NCI-H460 (cell line): ENCODE results near the gene ATP2A1. TPM values are rescaled to one million over a fixed set of nuclear protein-coding genes. Genes with fewer than 3 reads are reported as not detected.
"Not testable (repeated sequence)": the region's sequence is repeated elsewhere in the genome, so short reads cannot be mapped to it uniquely, and the experiment has no call there.

Experiments used
- DNase-seq: peaks from one replicate; pipeline ENCODE4 v3.0.0-alpha.2; 2016; ENCODE audit warnings: low read depth; ENCODE audit errors: extremely low read depth
- total RNA-seq: library from RNA; depleted of rRNA; stranded (reverse); fragments of >200 nt; shearing (Covaris generic); gene quantifications from 2 replicates; pipeline ENCODE4 v1.2.3, GENCODE V29; 2014

Gene ATP2A1
- total RNA-seq, 1 experiment from 2014 or later, result 2.4 TPM

DNA sequence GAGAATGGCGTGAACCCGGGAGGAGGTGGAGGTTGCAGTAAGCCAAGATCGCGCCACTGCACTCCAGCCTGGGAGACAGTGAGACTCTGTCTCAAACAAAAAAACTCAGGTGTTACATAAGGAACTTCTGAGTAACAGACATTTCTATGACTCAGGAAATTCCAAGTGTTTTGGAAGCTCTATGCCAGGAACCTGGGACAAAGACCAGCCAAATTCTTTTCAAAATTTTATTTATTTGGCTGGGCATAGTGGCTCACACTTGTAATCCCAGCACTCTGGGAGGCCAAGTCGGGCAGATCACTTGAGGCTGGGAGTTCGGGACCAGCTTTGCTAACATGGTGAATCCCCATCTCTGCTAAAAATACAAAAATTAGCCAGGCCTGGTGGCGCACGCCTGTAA is 19.9 kb upstream of the ATP2A1 start:
- no peak for DNase-seq

DNA sequence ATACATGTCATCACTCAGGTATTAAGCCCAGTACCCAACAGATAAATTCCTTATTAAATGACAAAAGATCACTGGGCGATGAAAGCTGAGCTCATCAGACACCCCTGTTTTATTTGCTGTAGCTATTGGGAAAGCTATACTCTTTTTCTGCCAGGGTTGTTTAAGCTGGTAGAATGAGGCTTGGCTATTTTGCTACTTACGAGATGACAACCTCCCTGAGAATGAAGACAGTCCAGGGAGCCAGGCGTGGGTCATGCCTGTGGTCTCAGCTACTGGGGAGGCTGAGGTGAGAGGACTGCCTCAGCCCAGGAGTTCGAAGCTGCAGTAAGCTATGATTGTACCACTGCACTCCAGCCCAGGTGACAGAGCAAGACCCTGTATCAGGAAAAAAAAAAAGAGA is 19.0 kb upstream of the ATP2A1 start:
- DNase-seq, result no peak

DNA sequence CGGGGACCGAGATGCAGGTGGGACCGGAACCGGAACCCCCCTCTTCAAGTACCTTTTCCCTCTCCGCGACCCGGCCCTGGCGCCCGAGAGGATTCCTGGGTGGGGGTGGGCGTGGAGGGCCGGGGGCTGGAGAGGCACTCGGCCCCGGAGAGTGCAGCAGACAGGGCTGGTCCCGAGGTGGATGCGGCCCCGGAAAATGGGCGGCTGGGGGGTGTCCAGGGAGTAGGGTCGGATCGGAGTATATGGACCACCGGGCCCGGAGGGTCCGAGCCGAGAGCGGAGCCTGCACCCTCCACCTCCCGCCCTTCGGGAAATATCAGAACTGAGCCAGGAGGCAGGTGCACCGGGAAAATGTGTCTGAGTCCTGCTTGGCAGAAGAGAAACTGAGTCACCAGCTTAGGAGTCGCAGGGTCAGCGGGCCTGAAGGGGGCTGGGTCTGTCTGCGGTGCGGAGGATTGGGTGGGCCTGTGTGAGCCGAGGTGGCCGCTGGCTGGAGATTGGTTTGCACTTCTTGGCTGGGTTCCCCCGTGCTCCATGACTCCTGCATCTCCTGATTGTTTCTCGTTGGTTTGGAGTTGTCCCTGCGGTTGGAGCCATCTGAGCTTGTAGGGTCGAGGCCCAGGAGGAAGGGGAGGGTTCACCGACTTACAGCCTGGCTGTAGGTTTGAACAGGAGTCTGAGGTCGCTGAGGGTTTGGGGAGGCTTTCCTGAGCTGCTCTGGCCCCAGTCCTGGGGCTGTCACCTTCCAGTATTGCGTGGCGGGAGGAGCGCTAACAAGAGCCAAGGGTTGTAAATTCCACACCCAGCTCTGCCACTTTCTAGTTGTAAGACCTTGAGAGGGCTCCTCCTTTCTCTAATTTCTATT is 14.1 kb upstream of the ATP2A1 start:
- no peak for DNase-seq

DNA sequence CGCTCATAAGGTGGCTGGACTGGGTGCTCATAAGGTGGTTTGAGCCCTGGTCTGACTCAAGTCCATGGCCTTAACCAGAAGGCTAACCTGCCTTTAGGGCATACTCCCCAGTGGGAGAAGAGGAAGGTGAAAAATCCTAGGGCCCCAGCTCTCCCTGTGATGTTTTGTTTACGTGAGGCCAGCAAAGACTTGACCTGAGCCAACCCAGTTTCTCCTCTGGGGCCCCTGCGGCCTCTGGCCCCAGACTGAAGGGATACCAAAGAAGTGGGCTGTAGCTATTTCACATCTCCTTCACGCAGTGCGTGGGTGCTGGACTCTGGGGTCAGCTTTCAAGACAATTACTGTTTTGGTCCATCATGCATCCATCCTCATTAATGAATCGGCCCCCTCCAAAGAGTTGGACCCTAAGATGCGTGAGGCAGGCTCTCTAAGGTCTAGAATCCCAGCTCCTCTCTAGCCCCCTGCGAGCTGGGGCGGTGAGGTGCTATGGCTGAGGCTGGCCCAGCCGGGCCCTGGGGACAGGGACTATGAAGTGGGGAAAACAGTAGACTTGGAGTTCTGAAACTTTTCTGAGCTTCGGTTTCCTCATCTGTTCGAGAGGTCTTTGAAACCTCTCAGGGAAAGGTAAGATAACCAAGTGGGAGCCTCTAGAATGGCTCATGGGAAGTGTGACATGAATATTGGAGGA is 13.1 kb upstream of the ATP2A1 start:
- no peak for DNase-seq

DNA sequence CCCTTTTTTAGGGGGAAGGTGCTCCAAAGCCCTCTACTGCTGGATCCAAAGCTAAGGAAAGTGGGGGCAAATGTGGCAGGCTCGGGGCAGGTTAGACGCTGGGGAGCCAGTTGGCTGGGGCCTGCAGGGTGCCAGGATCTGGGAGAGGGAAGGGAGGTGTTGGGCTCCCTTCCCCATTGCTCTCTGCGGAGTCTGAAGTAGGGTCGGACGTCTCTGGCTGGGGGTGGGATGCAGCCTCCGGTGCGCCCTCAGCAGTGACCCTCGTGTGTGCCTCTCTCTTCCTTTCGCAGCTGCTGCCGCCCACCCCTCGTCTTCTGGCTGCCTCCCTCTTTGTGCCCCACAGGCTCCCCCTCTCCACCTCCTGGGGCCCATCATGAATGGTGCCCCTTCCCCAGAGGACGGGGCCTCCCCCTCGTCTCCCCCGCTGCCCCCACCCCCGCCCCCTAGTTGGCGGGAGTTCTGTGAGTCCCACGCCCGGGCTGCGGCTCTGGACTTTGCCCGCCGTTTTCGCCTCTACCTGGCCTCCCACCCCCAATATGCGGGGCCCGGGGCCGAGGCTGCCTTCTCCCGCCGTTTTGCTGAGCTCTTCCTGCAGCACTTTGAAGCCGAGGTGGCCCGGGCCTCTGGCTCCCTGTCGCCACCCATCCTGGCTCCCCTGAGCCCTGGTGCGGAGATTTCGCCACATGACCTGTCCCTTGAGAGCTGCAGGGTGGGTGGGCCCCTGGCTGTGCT is 12.4 kb upstream of the ATP2A1 start:
- DNase-seq, result no peak

DNA sequence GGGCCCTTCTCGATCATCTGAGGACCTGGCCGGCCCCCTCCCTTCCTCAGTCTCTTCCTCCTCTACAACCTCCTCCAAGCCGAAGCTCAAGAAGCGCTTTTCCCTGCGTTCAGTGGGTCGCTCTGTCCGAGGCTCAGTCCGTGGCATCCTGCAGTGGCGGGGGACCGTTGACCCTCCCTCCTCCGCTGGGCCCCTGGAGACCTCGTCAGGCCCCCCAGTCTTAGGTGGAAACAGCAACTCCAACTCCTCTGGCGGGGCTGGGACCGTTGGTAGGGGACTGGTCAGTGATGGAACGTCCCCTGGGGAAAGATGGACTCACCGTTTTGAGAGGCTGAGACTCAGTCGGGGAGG is 11.9 kb upstream of the ATP2A1 start:
- DNase-seq, result no peak

DNA sequence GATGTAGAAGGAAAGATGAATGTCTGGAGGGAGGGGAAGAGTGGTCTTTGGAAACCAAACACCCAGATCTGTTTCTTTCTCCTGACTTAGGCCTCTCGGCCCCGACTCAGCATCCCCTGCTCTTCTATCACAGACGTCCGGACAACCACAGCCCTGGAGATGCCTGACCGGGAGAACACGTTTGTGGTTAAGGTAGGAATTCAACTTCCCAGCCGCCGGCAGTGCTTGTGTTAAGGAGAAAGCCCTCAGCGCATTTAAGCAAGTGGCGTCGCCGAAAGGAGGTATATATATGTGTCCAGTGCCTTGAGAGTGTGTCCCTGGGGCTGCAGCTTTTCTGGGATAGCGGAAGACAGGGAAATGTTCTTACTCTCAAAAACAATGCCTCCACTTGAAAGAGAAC is 11.0 kb upstream of the ATP2A1 start:
- DNase-seq, result no peak

DNA sequence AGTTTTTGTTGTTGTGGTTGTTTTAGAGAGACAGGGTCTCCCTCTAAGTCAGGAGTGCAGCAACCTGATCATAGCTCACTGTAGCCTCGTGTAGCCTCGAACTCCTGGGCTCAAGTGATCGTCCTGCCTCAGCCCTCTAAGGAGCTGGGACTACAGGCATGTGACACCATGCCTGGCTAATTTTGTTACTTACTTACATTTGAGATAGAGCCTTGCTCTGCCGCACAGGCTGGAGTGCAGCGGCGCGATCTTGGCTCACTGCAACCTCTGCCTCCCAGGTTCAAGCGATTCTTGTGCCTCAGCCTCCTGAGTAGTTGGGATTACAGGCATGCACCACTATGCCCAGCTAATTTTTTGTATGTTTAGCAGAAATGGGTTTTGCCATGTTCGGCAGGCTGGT is 10.6 kb upstream of the ATP2A1 start:
- not testable (repeated sequence) for DNase-seq

DNA sequence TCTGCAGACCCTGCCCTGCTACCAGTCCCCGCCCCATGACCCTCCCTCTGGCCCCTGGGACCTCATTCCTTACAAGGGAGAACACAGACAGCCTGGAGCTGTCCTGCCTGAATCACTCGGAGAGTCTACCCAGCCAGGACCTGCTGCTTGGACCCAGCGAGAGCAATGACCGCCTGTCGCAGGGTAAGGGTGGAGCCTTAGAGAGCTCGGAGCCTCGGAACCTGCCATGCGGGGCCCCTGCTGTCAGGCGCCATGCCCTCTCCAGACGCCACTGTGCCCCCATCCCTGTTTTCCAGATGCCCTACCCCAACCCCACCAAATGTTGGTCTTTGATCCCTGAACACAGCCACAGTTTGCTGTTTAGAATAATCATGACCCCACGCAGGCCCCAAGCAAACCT is 9.1 kb upstream of the ATP2A1 start:
- no peak for DNase-seq

DNA sequence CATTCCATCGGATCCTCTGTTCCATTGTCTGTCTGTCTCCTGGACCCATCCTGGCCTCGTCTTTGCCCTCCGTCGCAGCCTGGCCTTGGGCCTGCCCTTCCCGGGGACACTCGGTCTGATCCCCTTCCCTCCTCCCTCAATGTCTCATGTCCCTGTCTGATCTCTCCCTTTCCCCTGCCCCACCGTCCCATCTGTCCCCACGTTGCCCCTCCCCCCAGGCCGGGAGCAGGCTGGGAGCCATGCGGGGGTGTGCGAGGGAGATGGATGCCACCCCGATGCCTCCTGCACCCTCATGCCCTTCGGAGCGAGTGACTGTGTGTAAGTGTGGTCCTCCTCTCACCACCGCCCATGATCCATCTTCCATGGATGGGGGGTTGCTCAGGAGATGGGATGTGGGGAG is 5.3 kb upstream of the ATP2A1 start:
- DNase-seq, result no peak

DNA sequence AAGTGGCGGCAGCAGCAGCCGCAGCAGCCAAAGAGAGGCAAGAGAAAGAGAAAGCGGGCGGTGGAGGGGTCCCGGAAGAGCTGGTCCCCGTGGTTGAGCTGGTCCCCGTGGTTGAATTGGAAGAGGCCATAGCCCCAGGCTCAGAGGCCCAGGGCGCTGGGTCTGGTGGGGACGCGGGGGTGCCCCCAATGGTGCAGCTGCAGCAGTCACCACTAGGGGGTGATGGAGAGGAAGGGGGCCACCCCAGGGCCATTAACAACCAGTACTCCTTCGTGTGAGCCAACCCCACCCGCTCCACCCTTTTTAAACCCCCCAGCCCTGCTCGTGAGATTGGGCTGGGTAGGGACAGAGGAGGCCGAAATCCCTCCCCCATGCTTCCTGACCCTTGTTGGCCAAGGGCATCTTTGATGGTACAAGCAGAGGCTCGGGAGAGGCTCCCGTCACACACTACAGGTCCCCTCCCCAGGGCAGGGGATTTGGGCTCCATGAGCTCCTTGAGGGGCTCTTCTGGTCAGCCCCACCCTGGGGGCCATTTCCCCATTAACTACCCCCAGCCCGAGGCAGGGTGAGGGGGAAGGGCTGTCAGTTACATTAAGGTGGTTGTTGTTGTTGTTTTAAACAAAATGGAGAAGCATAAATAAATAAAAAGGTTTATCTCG is 4.6 kb upstream of the ATP2A1 start:
- peak; percentile 17 for DNase-seq

DNA sequence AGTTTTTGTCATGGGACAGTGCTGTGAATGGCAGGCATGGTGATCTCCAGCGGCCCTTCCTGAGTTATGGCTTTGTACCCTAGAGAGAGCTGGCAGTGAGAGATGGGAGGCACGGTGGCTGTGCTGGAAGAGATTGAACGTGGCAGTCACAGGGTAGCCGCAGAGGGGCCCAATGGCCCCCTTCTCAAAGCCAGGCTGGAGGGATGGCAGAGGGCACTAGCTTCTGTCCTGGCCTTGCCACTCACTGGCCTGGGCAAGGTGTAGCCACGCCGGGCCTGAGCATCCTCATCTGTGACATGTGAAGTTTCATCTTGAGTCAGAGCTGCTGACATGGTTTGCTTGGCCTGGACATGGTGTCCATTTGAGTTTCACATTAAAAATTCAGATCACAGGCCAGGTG is 3.9 kb upstream of the ATP2A1 start:
- DNase-seq, result no peak

DNA sequence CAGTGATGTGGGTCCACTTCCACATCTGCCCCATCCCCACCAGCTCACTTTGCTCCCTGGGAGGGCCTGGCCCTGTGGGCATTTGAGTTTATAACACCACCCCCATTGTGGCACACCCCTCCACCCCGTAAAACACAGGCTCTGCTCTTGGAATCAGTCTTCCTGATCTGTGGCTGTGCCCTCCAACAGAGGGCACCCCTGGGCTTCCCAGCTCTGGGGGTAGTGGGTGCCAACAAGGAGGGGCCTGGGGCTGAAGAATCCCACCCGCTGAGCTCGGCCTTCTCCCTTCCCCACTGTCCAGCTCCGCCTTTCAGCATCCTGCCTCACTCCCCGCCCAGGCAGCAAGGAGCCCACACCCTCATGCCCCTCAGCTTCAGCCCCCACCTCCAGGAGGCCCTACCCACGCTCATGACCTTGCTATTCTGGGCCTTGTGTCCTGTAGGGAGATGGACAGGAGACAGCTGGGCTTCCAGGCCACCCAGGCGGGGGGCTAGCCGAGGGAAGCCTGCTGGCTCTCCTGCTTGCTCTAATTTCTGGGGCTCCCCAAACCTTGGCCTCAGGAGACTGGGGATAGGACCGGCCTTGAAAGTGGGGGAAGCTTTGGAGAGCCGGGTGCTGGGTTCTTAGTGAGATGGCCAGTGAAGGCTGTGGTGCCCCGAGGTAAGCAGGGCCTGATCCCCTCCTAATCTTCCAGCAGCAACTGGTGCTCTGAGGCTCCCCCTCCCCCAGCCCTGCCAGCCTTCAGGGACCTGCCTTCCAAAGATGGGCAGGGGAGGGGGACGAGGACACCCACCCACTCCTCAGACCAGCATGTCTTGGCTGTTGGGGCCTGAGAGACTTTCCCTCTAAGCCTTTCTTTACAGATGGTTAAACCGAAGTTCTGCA is 2.9 kb upstream of the ATP2A1 start:
- no peak for DNase-seq

DNA sequence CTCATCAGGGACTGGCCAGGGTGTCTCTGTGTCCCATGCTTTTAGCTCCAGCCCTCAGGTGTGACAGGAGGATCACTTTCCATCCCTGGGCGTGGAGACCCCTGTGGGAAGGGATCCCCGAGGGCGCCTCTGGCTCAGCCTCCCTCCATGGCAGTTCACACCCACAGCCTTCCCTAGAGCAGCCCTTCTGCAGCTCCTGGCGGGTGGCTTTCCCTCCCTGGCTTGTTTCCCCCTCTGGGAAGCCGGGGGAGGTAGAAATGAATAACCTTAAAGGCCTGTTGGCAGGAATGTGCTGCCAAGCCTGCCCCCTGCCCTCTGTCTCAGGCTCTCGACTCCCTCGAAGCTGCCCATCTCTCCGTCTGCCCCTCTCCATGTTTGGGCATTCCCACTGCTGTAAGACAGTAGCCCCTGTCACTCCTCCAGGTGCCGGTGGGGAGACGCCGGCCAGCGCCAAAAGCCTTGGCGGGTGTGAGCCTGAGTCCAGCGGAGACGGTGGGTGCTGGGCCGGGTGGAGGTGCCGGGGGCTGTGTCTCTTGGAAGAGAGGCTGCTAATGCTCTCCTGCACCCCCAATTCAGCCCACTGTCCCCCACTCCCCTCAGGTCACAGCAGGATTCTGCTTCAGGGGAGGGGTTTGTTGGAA is 2.1 kb upstream of the ATP2A1 start:
- DNase-seq, result no peak

DNA sequence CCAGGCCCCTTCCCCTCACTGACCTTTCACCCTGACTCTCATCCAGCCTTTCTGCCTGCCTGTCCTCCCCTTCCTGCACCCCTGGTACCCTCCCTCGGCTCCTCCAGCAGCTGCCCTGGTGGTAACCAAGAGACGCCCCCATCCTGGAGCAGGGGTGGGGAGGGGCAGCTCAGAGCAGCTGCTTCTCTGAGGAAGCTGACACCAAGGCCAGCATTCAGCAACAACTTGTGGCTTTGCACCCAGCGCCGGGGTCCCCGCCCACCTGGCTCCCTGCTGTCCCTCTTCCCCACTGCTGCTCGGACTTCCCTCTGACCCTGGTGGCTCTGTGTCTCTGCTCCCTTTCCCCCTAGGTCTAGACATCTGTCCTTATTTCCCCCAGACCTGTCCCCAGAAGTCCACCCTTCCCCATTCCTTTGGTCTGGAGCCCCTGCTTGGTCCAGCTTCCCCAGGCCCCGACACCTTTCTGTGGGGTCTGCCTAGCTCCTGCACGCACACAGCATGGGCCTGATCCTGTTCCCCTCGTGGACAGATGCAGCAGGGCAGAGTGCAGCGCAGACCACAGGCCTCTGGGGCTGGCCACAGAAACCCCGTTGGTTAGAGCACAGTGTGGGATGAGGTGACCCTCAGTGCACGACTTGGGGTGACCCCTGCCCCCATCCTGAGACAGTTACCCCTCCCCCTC is 1.2 kb upstream of the ATP2A1 start:
- DNase-seq, result no peak

DNA sequence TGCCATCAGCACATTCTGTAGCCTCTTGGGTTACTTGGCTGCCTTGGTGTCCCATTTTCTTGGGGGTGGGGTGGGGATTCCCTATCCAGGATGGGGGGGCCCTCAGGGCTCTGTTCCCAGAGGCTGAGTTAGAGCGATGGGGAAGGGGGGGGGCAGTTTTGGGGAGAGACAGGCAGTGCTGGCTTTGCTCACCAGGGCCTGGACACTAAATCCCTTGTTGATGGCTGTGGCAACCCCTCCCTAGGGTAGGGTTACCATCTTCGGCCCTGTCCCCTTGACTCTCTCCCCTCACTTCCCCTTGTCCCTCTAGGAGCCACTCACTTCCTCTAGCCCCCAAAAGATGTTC is 660 bp upstream of the ATP2A1 start:
- no peak for DNase-seq

DNA sequence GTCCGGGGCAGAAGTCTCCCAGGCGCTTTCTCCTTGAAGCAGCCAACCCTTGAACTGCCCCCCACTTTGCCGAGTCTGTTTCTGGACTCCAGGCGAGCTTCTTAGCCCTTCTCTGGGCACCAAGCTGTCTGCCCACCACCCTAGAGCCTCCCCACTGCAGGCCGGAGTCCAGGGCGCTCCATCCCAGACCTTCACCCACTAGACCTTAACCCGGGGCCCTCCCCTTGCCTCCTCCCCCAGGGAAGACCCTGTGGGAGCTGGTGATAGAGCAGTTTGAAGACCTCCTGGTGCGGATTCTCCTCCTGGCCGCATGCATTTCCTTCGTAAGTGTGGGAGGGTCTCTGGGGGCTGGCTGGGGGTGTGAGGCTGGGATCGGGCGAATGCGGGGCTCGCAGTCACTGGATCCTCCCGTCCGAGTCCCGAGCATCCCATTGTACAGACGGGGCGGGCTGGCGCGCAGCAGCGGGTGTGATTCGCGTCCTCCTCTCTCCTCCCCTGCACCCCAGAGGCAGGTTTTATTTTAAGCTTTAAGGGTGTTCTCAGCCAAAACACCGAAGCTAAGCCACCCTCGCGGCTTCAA is 1.1 kb downstream of the ATP2A1 start:
- peak; percentile 11 for DNase-seq

DNA sequence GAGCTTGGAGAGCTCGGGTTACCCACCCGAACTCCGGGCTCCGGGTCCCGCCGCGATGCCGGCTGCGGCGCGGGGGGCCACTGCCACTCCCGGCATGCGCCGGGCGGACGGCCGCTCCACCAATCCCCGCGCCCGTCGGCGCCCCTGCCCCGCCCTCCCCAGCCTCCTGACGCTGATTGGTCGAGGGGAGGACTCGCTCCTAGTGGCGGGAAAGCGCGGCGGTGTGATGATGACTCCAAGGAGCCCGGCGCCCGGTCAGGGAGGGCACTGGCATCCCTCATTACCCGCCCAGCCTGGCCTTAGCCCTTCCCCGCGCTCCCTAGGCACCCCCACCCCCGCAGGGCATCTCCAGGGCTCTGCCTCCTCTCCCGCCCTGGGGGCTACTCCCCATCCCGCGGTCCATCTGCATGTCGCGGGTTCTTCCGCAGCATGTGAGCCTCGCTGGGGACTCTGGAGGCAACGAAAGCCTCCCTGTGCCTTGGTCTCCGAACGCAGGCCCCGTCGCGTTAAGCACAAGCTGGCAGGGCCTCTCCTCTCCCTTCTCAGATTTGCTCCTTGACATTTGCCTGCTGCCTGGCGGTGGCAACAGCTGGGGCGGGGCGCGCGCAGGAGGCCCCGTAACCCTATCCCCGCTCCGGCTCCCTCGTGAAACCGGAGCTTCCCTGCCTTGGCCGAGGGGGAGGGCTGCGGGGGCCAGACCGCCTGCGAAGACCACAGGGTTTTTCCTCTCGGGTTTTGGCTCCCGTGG is 1.7 kb downstream of the ATP2A1 start:
- peak; percentile 80 for DNase-seq
